ENCODE results near the gene THSD7B. TPM values are rescaled to one million over a fixed set of nuclear protein-coding genes. Genes with fewer than 3 reads are reported as not detected.

Gene THSD7B
- total and polyA plus RNA-seq, 2 donors from 2014 or later, result 0.34 to 0.85 TPM

DNA sequence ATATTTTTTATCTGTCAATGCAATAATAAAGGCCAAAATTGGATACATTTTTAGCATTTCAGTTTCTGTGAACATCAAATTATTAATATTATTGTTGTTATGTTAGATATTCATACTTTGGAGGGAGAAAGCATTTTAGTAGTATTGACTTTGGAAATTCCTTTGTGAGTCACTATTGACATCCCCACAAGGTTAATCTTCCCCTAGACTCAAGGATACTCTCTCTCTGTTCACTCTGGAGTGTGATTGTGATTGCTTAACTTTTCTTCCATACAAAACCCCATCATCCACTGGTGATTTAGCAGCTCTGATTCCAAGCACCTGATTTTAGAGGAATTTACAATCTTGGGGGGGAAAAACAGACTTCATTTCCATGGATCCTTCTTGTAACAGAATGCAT is 352.0 kb downstream of the THSD7B start:
- FAIRE-seq (no peak), DNase-seq (no peak)
- intact Hi-C loops (cut with DNase I), result no loop called here
- H3K9ac ChIP-seq (ENCODE audit: low read length in 3 of 3), result no peak overlapping the region
- no peaks in the 10 kb centered on the region for H3K27me3 ChIP-seq (ENCODE audit: control insufficient read depth, insufficient read depth, low read length)
- H3K4me3 ChIP-seq (ENCODE audit: low read length in 3 of 3), result no peak overlapping the region
- H3K36me3 ChIP-seq (ENCODE audit: control insufficient read depth in 2 of 3, insufficient read depth in 3 of 3, low read length in 3 of 3), result no peaks in the 10 kb centered on the region
- no peaks in the 10 kb centered on the region for H3K9me3 ChIP-seq (ENCODE audit: control insufficient read depth in 2 of 3, insufficient read depth in 1 of 3, low read length in 3 of 3)
- no peaks in the 10 kb centered on the region for H3K4me1 ChIP-seq (ENCODE audit: control insufficient read depth in 2 of 3, insufficient read depth in 2 of 3, low read depth in 1 of 3, low read length in 3 of 3)
- no peak overlapping the region for H3K27ac ChIP-seq (ENCODE audit: low read depth in 2 of 2, low read length in 2 of 2)
- TF ChIP-seq, protein P1, sequence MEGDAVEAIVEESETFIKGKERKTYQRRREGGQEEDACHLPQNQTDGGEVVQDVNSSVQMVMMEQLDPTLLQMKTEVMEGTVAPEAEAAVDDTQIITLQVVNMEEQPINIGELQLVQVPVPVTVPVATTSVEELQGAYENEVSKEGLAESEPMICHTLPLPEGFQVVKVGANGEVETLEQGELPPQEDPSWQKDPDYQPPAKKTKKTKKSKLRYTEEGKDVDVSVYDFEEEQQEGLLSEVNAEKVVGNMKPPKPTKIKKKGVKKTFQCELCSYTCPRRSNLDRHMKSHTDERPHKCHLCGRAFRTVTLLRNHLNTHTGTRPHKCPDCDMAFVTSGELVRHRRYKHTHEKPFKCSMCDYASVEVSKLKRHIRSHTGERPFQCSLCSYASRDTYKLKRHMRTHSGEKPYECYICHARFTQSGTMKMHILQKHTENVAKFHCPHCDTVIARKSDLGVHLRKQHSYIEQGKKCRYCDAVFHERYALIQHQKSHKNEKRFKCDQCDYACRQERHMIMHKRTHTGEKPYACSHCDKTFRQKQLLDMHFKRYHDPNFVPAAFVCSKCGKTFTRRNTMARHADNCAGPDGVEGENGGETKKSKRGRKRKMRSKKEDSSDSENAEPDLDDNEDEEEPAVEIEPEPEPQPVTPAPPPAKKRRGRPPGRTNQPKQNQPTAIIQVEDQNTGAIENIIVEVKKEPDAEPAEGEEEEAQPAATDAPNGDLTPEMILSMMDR (IDR thresholded peaks at IDR 0.05; ENCODE audit: borderline replicate concordance, extremely low read depth, insufficient read depth), result no peak

- Histone ChIP-seq H3K9me3 (ENCODE audit: control insufficient read depth in 2 of 3, insufficient read depth in 1 of 3, low read length in 3 of 3) (no peaks in the 10 kb centered on the region), H3K27me3 (ENCODE audit: control insufficient read depth, insufficient read depth, low read length) (no peaks in the 10 kb centered on the region), H3K4me3 (ENCODE audit: low read length in 3 of 3) (no peak overlapping the region), H3K9ac (ENCODE audit: low read length in 3 of 3) (no peak overlapping the region), H3K36me3 (ENCODE audit: control insufficient read depth in 2 of 3, insufficient read depth in 3 of 3, low read length in 3 of 3) (no peaks in the 10 kb centered on the region), H3K4me1 (ENCODE audit: control insufficient read depth in 2 of 3, insufficient read depth in 2 of 3, low read depth in 1 of 3, low read length in 3 of 3) (no peaks in the 10 kb centered on the region), H3K27ac (ENCODE audit: low read depth in 2 of 2, low read length in 2 of 2) (no peak overlapping the region)
- intact Hi-C loops (cut with DNase I), result no loop called here
- no peak for FAIRE-seq
- no peak for DNase-seq
- TF ChIP-seq, protein P1 (IDR thresholded peaks at IDR 0.05; ENCODE audit: borderline replicate concordance, extremely low read depth, insufficient read depth), result no peak
Measured at GRCh38 chr2:137118140-137118539, 352.8 kb downstream of the THSD7B start.

- H3K27me3 ChIP-seq (ENCODE audit: control insufficient read depth, insufficient read depth, low read length), result no peaks in the 10 kb centered on the region
- FAIRE-seq, result no peak
- H3K4me1 ChIP-seq (ENCODE audit: control insufficient read depth in 2 of 3, insufficient read depth in 2 of 3, low read depth in 1 of 3, low read length in 3 of 3), result no peaks in the 10 kb centered on the region
- no peak for DNase-seq
- no peak overlapping the region for H3K4me3 ChIP-seq (ENCODE audit: low read length in 3 of 3)
- H3K36me3 ChIP-seq (ENCODE audit: control insufficient read depth in 2 of 3, insufficient read depth in 3 of 3, low read length in 3 of 3), result no peaks in the 10 kb centered on the region
- no peak overlapping the region for H3K27ac ChIP-seq (ENCODE audit: low read depth in 2 of 2, low read length in 2 of 2)
- TF ChIP-seq, protein P1 (IDR thresholded peaks at IDR 0.05; ENCODE audit: borderline replicate concordance, extremely low read depth, insufficient read depth), result no peak
- intact Hi-C loops (cut with DNase I), result no loop called here
- no peaks in the 10 kb centered on the region for H3K9me3 ChIP-seq (ENCODE audit: control insufficient read depth in 2 of 3, insufficient read depth in 1 of 3, low read length in 3 of 3)
- no peak overlapping the region for H3K9ac ChIP-seq (ENCODE audit: low read length in 3 of 3)
Measured at GRCh38 chr2:137123226-137123625, 357.9 kb downstream of the THSD7B start.

DNA sequence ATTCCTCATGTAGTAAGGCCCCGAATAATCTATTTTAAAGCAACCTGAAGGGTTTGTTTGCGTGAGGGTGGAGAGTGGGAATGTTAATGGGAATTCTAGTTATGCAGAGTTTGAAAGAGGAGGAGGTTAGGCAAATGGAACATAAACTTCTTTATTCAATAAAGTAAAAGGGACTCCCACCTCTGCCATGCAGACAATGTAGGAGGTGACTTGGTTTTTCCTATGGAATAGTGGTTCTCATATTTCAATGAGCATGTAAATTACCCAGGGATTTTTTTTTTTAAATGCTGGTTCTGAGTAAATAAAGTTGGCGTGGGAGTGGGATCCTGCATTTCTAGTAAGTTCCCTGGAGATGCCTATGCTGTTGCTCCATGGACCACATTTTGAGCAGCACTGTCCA is 367.9 kb downstream of the THSD7B start:
- H3K4me3 ChIP-seq (ENCODE audit: low read length in 3 of 3), result no peak overlapping the region
- H3K9ac ChIP-seq (ENCODE audit: low read length in 3 of 3), result no peak overlapping the region
- no peaks in the 10 kb centered on the region for H3K9me3 ChIP-seq (ENCODE audit: control insufficient read depth in 2 of 3, insufficient read depth in 1 of 3, low read length in 3 of 3)
- no peaks in the 10 kb centered on the region for H3K36me3 ChIP-seq (ENCODE audit: control insufficient read depth in 2 of 3, insufficient read depth in 3 of 3, low read length in 3 of 3)
- DNase-seq (peak in 2 of 5 donors; percentile 52 to 66), FAIRE-seq (no peak)
- no peak overlapping the region for H3K27ac ChIP-seq (ENCODE audit: low read depth in 2 of 2, low read length in 2 of 2)
- intact Hi-C loops (cut with DNase I), result no loop called here
- no peaks in the 10 kb centered on the region for H3K4me1 ChIP-seq (ENCODE audit: control insufficient read depth in 2 of 3, insufficient read depth in 2 of 3, low read depth in 1 of 3, low read length in 3 of 3)
- no peaks in the 10 kb centered on the region for H3K27me3 ChIP-seq (ENCODE audit: control insufficient read depth, insufficient read depth, low read length)
- TF ChIP-seq, protein P1 (IDR thresholded peaks at IDR 0.05; ENCODE audit: borderline replicate concordance, extremely low read depth, insufficient read depth), result no peak
